PC-3 (cell line): ENCODE results near the gene CST1. TPM values are rescaled to one million over a fixed set of nuclear protein-coding genes. Genes with fewer than 3 reads are reported as not detected.
"Not testable (repeated sequence)": the region's sequence is repeated elsewhere in the genome, so short reads cannot be mapped to it uniquely, and the experiment has no call there.

ENCODE experiments used
- ATAC-seq: fragments of 200-7000 bp; cut with Tn5 transposase; 2 replicates; pipeline ENCODE4 v1.9.1; 2020; ENCODE audit warnings: mild to moderate bottlenecking, moderate library complexity
- BruUV-seq: library from RNA; stranded (reverse); fragments of 400-500 nt; replicated peaks from 2 replicates; lab custom pipeline; 2021; lab: Mats Ljungman, UMichigan
- CTCF ChIA-PET: fragments of 300-600 bp; sonication (Branson Sonifier 250); formaldehyde crosslinking; loops from one replicate; lab custom pipeline; 2022; ENCODE audit warnings: antibody characterized with exemption; lab: Charles Lee
- POLR2A ChIA-PET: fragments of 300-600 bp; sonication (Branson Sonifier 250); formaldehyde crosslinking; loops from one replicate; lab custom pipeline; 2022; ENCODE audit warnings: antibody characterized with exemption; ENCODE audit not compliant: unreplicated experiment; lab: Charles Lee
- DNase-seq: peaks from one replicate; pipeline ENCODE4 v3.0.0-alpha.2; 2015
- H2AFZ ChIP-seq: fragments of 300-600 bp; sonication (generic); 2 replicates; pipeline ENCODE4 v1.6.0; 2016; ENCODE audit warnings: antibody characterized with exemption, low read length
- H3F3A ChIP-seq: fragments of 300-600 bp; sonication (generic); one replicate; pipeline ENCODE4 v1.6.0; 2017; ENCODE audit warnings: antibody characterized with exemption, low read length, control low read depth, mild to moderate bottlenecking; ENCODE audit not compliant: unreplicated experiment
- H3K27ac ChIP-seq: fragments of 300-600 bp; sonication (generic); 2 replicates; pipeline ENCODE4 v1.5.1; 2016; ENCODE audit warnings: mild to moderate bottlenecking, low read length
- H3K27me3 ChIP-seq: fragments of 300-600 bp; sonication (generic); 2 replicates; pipeline ENCODE4 v1.6.1; 2016; ENCODE audit warnings: low read length, mixed read lengths
- H3K36me3 ChIP-seq: fragments of 300-600 bp; sonication (generic); 2 replicates; pipeline ENCODE4 v1.6.1; 2016; ENCODE audit warnings: low read depth, mixed run types, low read length, mixed read lengths
- H3K4me1 ChIP-seq: fragments of 300-600 bp; sonication (generic); 2 replicates; pipeline ENCODE4 v1.5.1; 2016; ENCODE audit warnings: low read length; ENCODE audit not compliant: insufficient read depth
- H3K4me2 ChIP-seq: fragments of 300-600 bp; sonication (generic); 2 replicates; pipeline ENCODE4 v1.6.0; 2016; ENCODE audit warnings: low read length
- H3K4me3 ChIP-seq: fragments of 300-600 bp; sonication (generic); 2 replicates; pipeline ENCODE4 v1.5.1; 2016; ENCODE audit warnings: mild to moderate bottlenecking, low read length, mixed read lengths
- H3K79me2 ChIP-seq: fragments of 300-600 bp; sonication (generic); 2 replicates; pipeline ENCODE4 v1.6.1; 2017; ENCODE audit warnings: low read length, mixed read lengths
- H3K9ac ChIP-seq: fragments of 300-600 bp; sonication (generic); 2 replicates; pipeline ENCODE4 v1.6.0; 2016; ENCODE audit warnings: mild to moderate bottlenecking, low read length
- H3K9me2 ChIP-seq: fragments of 300-600 bp; sonication (generic); replicated peaks from 2 replicates; pipeline ENCODE4 v1.6.1; 2016; ENCODE audit warnings: mixed run types, low read length, mixed read lengths
- H3K9me3 ChIP-seq: fragments of 300-600 bp; sonication (generic); 2 replicates; pipeline ENCODE4 v1.6.1; 2016; ENCODE audit warnings: low read length, mixed read lengths
- H4K20me1 ChIP-seq: fragments of 300-600 bp; sonication (generic); 2 replicates; pipeline ENCODE4 v1.6.1; 2016; ENCODE audit warnings: low read length, mixed read lengths
- EZH2 ChIP-seq: fragments of 300-600 bp; sonication (generic); IDR thresholded peaks from one replicate; pipeline ENCODE4 v1.6.1; 2017; ENCODE audit warnings: antibody characterized with exemption, mild to moderate bottlenecking, low read length; ENCODE audit not compliant: unreplicated experiment
- EZH2phosphoT487 ChIP-seq: fragments of 300-600 bp; sonication (generic); IDR thresholded peaks from 2 replicates; pipeline ENCODE4 v1.6.1; 2018; ENCODE audit warnings: mild to moderate bottlenecking, antibody characterized with exemption, low read length, borderline replicate concordance
- intact Hi-C: fragments of 100-400 bp; cut with micrococcal nuclease; formaldehyde crosslinking; loops from 2 replicates; pipeline ENCODE4 v1.9.0; 2023
- total RNA-seq: library from RNA; depleted of rRNA; stranded (reverse); fragments of >200 nt; gene quantifications from 2 replicates; pipeline ENCODE4 v1.2.3, GENCODE V29; 2014
- TF ChIP-seq, protein P1 (sequence below): fragments of 300-600 bp; sonication (generic); conservative IDR thresholded peaks from 2 replicates; pipeline ENCODE4 v1.5.1; 2017; ENCODE audit warnings: antibody characterized with exemption, low read depth, mild to moderate bottlenecking, low read length

The CST1 gene
- total RNA-seq, 1 experiment from 2014 or later: 0.22 TPM

DNA sequence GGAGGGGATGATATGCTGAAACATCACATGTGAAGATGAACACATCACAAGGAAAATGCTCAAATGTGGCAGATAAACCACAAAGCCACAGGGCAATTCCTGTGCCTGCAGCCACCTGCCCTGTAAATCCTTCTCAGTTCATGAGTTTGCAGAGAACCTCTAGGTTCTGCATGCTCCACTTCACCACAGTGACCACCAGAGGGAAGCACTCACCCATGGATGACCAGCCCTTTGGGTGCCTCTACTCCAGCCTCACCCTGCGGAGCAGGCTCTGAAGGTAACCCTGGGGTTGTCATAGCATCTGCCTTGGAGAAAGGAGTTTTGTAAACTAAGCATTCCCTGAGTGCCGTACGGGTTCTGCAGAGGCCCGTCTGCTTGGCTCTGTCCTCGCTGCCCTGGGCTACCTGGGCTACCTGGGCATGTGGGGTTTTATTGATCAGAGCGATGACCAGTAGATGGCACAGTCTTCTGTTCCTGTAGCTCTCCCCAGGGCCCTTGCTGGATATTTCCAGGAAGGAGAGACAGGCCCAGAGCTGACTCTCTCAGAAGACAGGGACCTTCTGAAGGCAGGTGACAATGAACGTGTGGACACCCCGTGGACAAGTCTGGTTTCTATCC is 31.7 kb upstream of the CST1 start:
- peaks cover 17% of the 10 kb centered on the region; the same call in 1 of the 2 replicates for H3K27me3 ChIP-seq
- BruUV-seq: no TSS peak
- H3K4me1 ChIP-seq: no peaks in the 10 kb centered on the region
- no peaks in the 10 kb centered on the region for H3K79me2 ChIP-seq
- H3K9me2 ChIP-seq: no peaks in the 10 kb centered on the region
- DNase-seq: peak; percentile 68
- ChIA-PET CTCF (no interaction called here), POLR2A (no interaction called here)
- H3K9me3 ChIP-seq: no peaks in the 10 kb centered on the region
- no peak overlapping the region for H2AFZ ChIP-seq
- no peak overlapping the region for H3K9ac ChIP-seq
- no peaks in the 10 kb centered on the region for H3F3A ChIP-seq
- H3K27ac ChIP-seq: no peak overlapping the region
- TF ChIP-seq, protein P1, sequence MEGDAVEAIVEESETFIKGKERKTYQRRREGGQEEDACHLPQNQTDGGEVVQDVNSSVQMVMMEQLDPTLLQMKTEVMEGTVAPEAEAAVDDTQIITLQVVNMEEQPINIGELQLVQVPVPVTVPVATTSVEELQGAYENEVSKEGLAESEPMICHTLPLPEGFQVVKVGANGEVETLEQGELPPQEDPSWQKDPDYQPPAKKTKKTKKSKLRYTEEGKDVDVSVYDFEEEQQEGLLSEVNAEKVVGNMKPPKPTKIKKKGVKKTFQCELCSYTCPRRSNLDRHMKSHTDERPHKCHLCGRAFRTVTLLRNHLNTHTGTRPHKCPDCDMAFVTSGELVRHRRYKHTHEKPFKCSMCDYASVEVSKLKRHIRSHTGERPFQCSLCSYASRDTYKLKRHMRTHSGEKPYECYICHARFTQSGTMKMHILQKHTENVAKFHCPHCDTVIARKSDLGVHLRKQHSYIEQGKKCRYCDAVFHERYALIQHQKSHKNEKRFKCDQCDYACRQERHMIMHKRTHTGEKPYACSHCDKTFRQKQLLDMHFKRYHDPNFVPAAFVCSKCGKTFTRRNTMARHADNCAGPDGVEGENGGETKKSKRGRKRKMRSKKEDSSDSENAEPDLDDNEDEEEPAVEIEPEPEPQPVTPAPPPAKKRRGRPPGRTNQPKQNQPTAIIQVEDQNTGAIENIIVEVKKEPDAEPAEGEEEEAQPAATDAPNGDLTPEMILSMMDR: peak; percentile 92
- TF ChIP-seq EZH2 (no peak), EZH2phosphoT487 (no peak)
- peak; percentile 58 for ATAC-seq
- no peak overlapping the region for H3K4me3 ChIP-seq
- H4K20me1 ChIP-seq: no peaks in the 10 kb centered on the region
- H3K36me3 ChIP-seq: no peaks in the 10 kb centered on the region
- intact Hi-C loops: no loop called here
- no peak overlapping the region for H3K4me2 ChIP-seq

DNA sequence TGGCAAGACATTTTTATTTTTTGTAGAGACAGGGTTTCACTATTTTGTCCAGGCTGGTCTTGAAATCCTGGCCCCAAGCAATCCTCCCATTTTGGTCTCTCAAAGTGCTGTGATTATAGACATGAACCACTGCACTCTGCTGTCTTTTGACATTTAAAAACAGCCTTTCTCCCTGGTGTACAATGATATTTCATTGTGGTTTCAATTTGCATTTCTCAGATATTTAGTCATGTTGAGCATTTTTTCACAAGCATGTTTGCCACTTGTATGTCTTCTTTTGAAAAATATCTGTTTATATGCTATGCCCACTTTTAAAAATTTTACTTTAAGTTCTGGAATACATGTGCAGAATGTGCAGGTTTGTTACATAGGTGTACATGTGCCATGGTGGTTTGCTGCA is 27.9 kb upstream of the CST1 start:
- POLR2A ChIA-PET: not testable (repeated sequence)

DNA sequence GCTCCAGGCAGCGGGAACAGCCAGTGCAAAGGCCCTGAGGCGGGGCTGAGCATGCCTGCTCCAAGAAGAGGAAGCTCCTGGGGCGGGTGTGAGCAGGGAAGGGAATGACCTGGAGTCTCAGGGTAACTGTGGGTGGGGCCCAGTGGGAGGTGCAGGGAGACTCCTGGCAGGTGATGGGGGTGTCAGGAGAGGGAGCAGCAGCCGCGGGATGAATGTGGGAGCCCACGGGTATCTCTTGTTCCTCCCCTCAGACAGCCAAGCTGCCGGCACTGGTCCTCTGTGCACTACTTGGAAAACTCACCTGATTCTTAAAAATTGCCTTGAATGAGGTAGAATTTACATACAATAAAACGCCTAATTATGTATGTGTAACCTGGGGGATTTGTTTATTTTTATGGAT is 26.6 kb upstream of the CST1 start:
- H3K9me3 ChIP-seq, H4K20me1 ChIP-seq, H3K4me2 ChIP-seq, H3K4me3 ChIP-seq, BruUV-seq, intact Hi-C loops, DNase-seq, H3F3A ChIP-seq, ATAC-seq, H3K9me2 ChIP-seq, POLR2A ChIA-PET, H3K79me2 ChIP-seq, H2AFZ ChIP-seq, H3K36me3 ChIP-seq, H3K27ac ChIP-seq, CTCF ChIA-PET, H3K4me1 ChIP-seq, H3K9ac ChIP-seq: not testable (repeated sequence)
- peaks cover 23% of the 10 kb centered on the region for H3K27me3 ChIP-seq

More for the DNA sequence above, 27.9 kb upstream of the CST1 start:
- H2AFZ ChIP-seq, H3K4me1 ChIP-seq, ATAC-seq, intact Hi-C loops, BruUV-seq, H3K4me2 ChIP-seq, H3K27ac ChIP-seq, H3K4me3 ChIP-seq, H3F3A ChIP-seq, H3K36me3 ChIP-seq, CTCF ChIA-PET, H3K79me2 ChIP-seq, DNase-seq, H3K9me2 ChIP-seq, H3K9me3 ChIP-seq, H4K20me1 ChIP-seq, H3K9ac ChIP-seq: not testable (repeated sequence)
- peaks cover 12% of the 10 kb centered on the region for H3K27me3 ChIP-seq
